GM23338 (cell line): ENCODE measurements around the gene ATF6.

ENCODE experiments used
- CREB1 ChIP-seq: fragments of 250-450 bp; sonication (Bioruptor Pico); IDR thresholded peaks from 2 replicates; pipeline ENCODE4 v1.5.0; 2020; ENCODE audit warnings: low read depth, mild to moderate bottlenecking, moderate library complexity
- EZH2 ChIP-seq: fragments of 200-600 bp; sonication (generic); IDR thresholded peaks from one replicate; pipeline ENCODE4 v1.8.0; 2017; ENCODE audit warnings: antibody characterized with exemption, mild to moderate bottlenecking, low read depth; ENCODE audit not compliant: unreplicated experiment
- JUNB ChIP-seq: IDR thresholded peaks from one replicate; pipeline ENCODE4 v1.6.1; 2016; ENCODE audit warnings: antibody characterized with exemption; ENCODE audit not compliant: unreplicated experiment
- POLR2AphosphoS5 ChIP-seq: IDR thresholded peaks from 2 replicates; pipeline ENCODE4 v1.6.1; 2016; ENCODE audit warnings: antibody characterized with exemption, low read depth
- REST ChIP-seq: IDR thresholded peaks from one replicate; pipeline ENCODE4 v1.6.1; 2018; ENCODE audit warnings: antibody characterized with exemption; ENCODE audit not compliant: unreplicated experiment
- TF ChIP-seq, protein P1 (sequence below), 2 experiments: fragments of 200-600 bp in 1 of 2; sonication (generic) in 1 of 2; conservative IDR thresholded peaks; 2 replicates each; pipeline versions ENCODE4 v1.5.1 to v1.6.1; 2016 to 2017; ENCODE audit warnings: antibody characterized with exemption in 2 of 2, low read depth in 2 of 2, mild to moderate bottlenecking in 2 of 2, moderate library complexity in 1 of 2

DNA sequence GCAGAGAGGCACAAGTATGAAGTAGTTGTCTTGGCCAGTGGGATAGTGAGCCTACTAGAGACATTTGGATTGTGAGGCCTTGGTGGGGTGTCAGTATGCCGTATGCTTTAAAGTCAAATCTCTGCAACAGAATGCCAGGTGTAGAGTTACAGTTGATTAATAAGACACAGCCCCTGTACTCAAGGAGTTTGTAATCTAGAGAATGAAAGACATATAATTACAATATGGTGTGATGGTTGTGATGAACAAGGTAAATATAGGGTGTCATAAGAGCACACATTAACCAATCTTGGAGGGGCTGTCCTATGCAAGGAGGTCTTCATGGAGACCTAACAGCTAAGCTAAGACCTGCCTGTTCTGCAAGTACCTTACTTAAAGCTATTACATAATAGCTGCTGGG is 113.1 kb downstream of the ATF6 start:
- TF ChIP-seq, protein P1, sequence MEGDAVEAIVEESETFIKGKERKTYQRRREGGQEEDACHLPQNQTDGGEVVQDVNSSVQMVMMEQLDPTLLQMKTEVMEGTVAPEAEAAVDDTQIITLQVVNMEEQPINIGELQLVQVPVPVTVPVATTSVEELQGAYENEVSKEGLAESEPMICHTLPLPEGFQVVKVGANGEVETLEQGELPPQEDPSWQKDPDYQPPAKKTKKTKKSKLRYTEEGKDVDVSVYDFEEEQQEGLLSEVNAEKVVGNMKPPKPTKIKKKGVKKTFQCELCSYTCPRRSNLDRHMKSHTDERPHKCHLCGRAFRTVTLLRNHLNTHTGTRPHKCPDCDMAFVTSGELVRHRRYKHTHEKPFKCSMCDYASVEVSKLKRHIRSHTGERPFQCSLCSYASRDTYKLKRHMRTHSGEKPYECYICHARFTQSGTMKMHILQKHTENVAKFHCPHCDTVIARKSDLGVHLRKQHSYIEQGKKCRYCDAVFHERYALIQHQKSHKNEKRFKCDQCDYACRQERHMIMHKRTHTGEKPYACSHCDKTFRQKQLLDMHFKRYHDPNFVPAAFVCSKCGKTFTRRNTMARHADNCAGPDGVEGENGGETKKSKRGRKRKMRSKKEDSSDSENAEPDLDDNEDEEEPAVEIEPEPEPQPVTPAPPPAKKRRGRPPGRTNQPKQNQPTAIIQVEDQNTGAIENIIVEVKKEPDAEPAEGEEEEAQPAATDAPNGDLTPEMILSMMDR (conservative IDR thresholded peaks at IDR 0.05; ENCODE audit: low read depth in 2 of 2) = no peak
- TF ChIP-seq JUNB (no peak), EZH2 (no peak), POLR2AphosphoS5 (no peak), CREB1 (CRISPR knock-in tag) (no peak), REST (no peak)
